HL-60/S4 treated with phorbol 12-myristate 13-acetate at 8.2 ng/mL for 4 days and 3 days (cell line): ENCODE results near the gene DYNLL1.
"Not testable (repeated sequence)": the region's sequence is repeated elsewhere in the genome, so short reads cannot be mapped to it uniquely, and the experiment has no call there.

Source experiments
- in situ Hi-C: fragments of 300-500 bp; cut with MboI; formaldehyde crosslinking; loops from 2 replicates; pipeline ENCODE4 v1.15.0; 2022; ENCODE audit warnings: low sequenced_read_pairs

Gene DYNLL1

DNA sequence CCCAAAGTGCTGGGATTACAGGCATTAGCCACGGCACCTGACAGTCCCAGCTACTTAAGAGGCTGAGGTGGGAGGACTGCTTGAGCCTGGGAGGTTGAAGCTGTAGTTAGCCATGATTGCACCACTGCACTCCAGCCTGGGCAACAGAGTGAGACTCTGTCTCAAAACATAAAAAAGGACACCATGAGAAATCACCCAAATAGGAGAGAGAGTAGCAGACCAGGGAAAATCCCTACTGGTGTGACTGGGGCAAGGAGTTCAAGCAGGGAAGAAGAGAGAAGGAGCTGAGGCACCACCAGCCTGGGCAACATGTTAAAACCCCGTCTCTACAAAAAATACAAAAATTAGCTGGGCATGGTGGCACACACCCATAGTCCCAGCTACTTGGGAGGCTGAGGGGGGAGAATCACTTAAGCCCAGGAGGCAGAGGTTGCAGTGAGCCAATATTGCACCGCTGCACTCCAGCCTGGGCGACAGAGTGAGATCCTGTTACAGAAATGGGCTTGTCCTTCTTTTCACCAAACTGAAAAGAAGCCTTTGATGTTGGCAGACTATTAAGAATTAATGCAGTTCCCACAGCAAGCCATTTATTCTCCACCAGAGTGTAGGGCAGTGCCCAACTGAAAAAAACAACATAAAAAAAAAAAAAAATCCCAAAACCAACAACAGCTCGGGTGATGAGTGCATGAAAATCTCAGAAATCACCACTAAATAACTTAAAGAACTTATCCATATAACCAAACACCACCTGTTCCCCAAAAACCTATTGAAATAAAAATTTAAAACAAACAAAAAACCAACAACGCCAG lies 21.9 kb upstream of the DYNLL1 start:
- in situ Hi-C loops: no loop called here

DNA sequence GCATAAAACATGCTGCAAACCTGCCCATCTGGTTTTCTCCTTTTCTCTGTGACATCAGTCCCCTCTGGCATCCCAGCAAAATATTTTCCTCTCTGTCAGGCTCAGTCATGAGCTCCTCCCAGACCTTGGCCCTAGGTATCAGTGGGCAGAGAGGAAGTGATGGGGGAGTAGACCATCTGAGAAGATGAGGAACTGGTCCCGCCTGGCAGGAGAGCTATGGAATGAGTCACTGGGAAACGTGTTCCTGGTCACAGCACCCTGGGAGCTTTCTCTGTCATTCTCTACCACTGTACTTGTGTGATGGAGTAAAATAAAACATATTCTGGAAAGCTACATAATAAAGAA lies 21.3 kb upstream of the DYNLL1 start:
- in situ Hi-C loops: no loop called here

DNA sequence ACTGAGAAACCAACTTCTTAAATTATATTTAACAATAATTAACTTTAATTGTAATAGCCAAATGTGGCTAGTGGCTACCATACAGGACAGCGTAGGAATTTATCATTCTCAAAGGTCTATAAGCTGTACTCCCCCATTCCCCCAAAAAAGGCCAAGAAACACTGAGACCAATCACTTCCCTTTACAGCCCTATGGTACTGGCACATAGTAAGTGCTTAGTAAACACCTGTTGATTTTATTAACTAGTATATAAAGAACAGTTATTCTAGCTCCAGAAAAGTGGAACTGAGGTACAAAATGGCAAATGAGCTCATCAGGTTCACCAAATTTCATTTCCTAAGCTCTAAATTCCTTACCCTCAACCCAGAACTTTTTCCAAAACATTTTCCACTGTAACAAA lies 20.3 kb upstream of the DYNLL1 start:
- in situ Hi-C loops: no loop called here

DNA sequence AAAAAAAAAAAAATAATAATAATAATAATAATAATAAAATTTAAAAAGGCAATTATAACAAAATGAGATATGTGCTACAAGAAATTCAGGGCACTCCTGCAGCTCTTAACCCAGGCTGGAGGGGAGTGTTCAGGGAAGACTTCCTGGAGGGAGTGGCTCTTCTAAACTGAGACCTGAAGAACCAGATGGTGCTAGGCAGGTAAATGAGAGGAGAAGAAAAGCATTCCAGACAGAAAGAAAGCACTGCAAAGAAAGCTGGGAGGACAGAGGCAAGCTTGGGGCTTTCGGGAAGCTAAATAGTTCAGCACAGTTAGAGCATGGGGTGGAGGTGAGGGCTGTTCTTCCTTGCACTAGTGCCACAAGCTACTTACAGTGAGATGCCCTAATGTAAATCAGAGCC lies 16.5 kb upstream of the DYNLL1 start:
- in situ Hi-C loops: no loop called here

DNA sequence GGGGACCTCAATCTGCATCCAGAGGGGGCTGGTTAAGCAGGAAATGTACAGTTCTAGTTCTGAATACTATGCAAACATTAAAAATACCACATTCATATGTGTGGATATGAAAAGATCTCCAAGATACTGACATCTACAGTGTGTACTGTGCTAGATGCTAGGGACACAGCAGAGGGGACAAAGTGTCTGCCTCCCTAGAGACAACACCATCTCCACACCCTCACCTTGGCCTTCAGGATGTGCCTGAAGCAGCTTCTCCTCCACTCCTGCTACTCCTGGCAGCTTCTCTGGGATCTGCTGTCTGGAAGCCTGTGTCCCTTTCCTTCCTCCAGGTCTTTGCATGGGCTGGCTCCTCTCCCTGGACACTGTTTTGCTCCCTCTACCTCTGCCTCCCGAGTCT lies 15.7 kb upstream of the DYNLL1 start:
- in situ Hi-C loops: no loop called here

DNA sequence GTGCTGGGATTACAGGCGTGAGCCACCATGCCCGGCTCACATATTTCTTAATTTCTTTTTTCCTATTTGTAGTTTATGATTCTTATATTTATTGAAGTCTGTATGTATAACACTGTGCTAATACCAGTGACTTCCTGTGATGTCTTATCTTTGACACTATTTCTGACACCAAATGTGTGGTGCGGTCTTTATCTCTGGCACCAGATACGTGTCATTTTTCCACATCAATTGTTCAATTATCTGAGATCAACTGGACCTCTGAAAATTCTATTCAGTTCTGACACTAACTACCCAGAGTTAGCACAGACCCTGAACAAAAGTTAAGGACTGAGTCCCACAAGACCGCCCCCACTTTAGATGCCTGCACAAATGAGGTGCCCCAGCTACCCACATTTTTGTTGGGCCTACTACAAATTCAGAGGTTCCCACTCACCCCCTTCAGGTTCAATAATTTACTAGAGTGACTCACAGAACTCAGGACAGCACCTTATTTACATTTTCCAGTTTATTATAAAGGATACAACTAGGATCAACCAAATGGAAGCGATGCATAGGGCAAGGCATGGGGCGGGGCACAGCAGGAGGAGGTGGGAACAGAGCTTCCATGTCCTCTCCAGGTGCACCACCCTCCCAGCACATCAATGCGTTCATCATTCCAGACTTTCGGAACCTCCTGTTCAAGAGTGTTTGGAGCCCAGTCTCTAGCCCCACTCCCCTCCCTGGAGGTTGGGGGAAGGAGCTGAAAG lies 14.7 kb upstream of the DYNLL1 start:
- in situ Hi-C loops: no loop called here

DNA sequence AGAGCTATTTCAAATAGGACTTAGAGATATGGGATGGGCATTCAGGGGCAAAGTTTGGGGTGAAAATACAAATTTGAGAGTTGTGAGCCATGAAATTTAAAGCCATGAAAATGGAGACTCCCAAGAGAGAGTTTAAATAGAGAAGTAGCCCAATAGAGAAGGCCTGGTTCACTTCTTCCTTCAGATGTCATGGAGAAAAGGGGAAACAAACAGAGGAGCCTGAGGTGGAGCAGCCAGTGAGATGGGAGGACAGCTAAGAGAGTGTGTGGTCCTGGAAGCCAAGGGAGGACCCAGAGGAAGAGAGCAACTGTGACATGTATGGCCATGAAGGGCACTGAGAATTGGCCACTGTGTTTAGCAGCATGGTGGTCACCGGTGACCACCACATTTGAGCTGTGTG lies 12.3 kb upstream of the DYNLL1 start:
- in situ Hi-C loops: no loop called here

DNA sequence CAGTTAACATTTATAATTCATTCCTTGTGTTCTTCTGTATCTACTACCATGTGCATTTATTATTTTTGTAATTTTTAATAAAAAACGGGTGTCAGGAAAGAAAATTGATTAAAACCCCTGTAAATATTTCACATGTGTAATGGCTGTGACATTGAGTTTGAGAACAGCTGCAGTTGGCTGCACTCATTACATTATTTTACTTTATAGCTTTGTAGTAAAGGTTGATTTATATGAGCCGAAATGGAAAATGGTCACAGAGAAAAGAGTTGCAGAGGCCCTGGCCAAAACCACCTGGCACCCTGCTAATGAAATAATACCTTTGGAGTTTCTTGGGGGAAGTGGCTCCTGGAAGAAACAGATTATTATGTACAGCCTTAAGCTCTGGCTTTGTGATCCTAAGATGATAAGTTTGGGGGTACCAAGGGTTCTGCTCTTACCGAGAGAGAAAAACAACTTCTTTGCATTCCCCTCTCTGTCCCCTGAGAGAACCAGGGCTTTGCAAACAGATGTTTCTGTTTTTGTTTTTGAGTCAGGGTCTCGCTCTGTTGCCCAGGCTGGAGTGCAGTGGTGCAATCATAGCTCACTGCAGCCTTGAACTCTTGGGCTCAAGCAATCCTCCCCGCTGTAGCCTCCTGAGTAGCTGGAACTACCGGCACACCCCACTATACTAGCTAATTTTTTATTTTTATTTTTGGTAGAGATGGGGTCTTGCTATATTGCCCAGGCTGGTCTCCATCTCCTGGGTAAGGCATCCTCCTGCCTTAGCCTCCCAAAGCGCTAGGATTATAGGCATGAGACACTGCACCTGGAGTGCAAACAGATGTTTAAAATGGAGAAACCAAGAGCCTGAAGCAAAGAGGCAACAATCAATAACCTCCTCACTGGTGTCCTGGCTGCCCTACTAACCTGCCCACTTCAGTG lies 9.7 kb upstream of the DYNLL1 start:
- in situ Hi-C loops: no loop called here

DNA sequence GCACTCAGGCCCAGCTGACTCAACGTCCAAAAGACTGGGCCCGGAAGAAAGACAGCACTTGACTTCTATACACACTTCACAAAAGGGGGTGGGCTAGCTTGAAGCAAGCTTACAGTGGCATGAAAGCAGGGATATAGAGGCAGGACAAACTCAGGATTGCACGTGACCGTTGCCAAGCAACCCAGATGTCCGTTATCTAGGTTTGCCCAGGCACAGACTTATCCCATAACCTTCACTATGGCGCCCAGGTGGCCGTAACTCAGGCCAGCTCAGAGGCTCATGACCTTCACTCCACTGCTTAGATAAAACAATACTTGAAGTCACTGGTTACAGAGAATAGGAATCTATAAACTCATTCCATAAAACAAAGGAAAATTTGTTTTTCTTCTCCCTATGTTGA lies 8.4 kb upstream of the DYNLL1 start:
- in situ Hi-C loops: not testable (repeated sequence)

DNA sequence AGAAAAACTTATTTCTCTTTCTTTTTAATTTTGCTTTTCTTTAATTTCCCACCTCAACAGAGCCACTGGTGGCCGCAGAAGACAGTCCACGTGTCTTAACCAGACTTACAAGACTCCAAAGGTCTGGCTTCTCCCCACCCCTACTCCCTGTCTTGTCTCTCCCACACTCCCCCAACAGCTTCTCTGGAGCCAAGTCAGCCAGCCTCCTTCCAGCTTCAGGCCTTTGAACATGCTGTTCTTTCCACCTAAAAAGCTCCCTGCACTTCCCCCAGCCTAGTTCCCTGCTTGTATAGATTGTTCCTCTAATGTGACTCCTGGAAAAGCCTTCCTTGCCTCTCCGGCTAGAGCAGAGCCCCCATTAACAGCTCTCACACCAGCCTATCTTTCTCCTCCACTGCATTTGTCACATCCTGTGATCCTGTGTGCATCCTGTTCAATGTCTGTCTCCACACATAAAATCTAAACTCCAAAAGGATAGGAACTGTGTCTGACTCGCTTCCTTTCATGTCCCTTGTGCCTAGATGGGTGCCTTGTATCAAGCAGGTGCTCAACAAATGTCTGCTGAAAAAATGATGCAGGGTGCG lies 7.8 kb upstream of the DYNLL1 start:
- in situ Hi-C loops: no loop called here

DNA sequence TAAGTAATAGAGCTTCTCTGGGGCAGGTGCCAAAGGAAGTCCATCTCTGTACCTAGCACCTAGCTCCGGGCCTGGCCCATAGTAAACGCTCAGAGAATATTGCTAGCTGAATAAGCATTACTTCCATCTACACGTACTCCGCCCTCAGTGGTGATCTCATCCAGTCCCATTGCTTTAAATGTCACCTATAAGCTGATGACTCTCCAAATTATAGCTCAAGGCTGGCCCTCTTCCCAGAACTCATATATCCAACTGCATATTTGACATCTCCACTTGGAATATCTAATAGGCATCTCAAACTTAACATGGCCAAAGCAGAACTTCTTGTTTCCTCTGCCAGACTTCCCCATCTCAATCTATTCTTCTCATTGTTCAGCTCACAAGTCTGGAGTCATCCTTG lies 6.9 kb upstream of the DYNLL1 start:
- in situ Hi-C loops: no loop called here

DNA sequence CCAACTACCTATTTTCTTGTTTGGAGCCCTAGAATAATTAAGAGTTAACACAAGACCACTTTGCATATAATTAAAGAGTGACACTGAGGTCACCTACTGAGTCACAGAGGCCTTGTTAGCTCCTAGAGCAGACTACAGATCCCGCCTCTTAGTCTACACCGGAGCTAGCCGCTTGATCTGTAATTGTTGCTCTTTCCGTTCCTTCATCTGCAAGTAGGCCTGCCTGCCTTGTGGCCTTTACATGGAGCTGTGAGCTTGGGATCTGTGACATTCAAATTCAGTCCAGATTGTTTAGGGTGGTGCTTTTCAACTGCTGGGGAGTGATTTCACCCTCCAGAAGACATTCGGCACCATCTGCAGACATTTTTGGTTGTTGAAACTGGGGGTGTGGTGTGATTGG lies 5.6 kb upstream of the DYNLL1 start:
- in situ Hi-C loops: no loop called here

DNA sequence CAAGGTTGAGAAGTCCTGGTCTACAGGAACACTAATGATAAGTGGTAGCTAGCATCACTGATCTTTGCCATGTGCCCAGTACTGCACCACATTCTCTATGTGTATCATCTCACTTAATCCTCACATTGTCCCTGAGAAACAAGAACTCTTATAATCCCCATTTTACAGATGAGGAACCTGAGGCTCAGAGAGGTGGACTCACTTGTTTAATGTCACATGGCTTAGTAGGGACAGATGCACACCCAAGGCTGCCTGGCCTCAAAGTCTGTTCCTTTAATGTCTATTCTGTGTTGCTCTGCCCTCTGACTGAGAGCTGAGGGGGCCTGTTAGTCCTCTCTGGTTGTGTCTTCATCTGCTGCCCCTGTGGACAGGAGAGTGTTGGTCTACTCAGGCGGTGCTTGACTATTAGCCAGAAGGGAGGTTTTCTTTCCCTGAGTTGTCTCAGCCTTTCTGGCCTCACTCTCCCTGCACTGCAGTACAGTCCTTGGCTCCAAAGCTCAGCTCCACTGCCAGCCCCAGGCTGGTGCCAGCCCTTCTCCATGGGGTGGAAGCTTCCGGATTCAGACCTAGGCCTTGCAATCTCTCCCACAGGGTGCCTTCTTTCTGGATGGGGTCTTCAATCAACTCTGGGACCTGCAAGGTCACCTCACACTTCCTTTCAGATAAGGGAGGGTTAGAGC lies 4.9 kb upstream of the DYNLL1 start:
- in situ Hi-C loops: no loop called here

DNA sequence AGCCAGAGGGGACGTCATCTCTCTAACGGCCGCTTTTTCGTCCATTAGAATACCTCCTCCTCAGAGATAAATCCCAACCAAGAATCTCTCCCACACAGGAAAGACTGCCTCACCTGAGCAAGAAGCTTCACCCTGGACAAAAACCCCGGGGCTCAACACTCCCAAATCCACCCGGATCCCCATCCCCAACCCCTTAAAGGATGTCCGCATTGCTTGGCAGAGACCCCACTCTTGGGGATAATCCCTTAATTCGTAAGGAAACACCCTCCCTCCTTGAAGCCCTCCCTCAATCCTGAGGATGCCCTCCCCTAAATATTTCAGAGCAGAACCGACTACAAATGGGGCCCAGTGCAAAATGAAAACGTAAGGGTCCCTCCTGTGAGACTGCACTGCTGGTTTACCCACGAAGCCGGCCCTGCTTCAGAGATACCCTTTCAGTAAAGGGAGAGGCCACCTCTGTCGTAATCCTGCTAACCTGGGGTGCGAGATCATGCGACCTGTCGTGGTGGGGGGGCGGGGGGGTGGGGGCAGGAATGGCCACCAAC lies 655 bp upstream of the DYNLL1 start:
- in situ Hi-C loops: no loop called here

DNA sequence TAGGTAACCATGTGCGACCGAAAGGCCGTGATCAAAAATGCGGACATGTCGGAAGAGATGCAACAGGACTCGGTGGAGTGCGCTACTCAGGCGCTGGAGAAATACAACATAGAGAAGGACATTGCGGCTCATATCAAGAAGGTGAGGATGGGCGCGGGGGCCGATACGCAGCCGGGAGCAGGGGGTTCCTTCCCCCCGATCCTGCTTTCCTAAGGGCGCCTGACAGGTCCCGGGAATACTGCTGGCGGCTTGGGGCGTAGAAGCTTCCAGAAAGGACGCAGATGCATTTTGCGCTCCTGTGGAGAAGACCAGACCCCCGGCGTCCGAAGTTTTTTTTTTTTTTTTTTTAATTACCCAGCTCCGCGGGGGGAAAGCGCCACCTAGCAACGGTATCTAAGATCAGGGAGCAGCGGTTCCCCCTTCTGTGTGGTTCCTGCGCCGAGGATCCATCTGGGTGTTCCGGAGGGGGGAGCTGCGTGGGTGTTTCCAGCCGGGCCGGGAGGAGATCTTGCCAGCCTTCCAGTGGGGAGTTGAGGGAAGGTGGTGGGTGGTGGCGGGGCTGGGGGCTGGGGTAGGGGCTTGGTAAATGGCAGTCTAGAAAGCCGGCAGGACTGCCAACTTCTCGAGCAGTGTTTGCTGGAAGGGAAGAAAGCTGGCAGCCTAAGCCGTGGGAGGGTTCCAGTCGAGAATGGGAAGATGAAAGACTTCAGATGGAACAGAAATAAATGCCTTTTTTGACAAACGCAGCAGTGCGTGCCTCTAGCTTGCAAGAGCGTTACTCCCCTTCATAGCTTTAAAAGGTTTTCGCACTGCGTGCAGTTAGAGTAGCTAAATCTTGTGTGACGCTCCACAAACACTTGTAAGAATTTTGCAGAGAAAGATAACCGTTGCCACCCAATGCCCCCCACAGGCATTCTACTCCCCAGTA lies 764 bp downstream of the DYNLL1 start:
- in situ Hi-C loops: no loop called here

DNA sequence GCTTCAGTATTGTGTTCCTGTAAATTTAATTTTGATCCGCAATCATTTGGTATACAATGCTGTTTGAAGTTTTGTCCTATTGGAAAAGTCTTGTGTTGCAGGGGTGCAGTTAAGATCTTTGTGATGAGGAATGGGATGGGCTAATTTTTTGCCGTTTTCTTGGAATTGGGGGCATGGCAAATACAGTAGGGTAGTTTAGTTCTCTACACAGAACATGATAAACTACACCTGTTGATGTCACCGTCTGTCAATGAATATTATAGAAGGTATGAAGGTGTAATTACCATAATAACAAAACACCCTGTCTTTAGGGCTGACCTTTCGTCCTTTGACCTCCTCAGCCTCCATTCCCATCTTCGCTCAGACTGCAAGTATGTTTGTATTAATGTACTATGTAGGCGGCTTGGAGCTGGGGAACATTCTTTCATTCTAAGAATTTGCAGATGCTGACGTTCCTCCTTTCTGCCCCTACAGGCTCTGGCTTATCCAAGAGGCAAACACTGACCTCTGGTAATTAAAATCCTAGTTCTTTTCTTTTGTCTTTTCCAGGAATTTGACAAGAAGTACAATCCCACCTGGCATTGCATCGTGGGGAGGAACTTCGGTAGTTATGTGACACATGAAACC lies 1.7 kb downstream of the DYNLL1 start:
- in situ Hi-C loops: no loop called here

DNA sequence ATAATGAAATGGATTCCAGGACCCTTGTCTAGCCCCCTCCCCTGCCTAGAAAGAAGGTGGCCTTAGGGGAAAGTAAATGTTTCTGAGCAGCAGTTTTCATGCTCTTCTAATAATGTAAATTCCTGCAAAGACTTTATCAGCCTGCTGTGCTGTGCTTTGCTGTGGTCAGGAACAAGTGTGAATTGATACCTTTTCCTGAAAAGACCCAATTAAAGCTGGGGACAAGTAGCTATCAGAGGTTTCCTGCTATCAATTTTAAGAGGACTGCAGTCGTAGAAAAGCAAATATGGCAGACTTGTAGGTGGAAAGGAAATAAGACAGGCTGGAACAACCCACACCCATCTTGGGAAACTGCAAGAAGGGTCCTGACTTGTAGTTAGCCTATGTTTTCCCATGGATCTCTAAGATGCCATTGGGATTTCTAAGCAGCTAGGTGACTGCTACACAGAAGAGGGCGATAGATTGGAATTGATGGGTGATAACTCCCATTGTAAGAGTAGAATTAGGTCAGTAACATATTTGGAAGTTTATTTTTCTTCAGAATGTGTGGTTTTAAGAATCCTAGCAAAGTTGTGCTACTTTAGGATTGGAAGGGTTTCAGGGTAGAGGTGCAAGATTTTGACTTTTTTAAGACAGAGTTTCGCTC lies 3.1 kb downstream of the DYNLL1 start:
- in situ Hi-C loops: no loop called here

DNA sequence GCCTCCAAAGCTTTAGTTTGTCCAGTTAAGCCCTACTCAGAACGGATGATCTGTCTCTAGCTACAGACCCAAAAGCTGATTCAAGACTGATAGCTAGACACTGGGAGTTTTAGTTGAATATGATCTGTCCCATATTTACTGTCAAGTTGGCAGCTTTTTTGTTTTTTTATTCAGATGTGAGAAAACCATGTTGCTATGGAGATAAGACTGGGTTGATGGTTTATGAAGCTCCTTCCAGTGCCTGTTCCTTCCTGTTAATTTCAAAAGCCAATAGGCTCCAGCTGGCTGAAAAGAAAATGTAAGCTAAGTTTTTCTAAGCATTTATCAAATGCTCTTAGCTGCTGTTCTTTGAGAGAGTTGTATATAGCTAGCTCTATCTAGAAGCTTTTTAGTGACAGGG lies 4.7 kb downstream of the DYNLL1 start:
- in situ Hi-C loops: no loop called here
